ENCODE results near the gene C3orf62.

GRCh38 chr3:49277383-49277775 lies 347 bp upstream of the C3orf62 start:
- TF ChIP-seq CTCF (IDR thresholded peaks at IDR 0.05) = no peak
- TF ChIP-seq POLR2A (IDR thresholded peaks at IDR 0.05) = no peak

All from testis (tissue), 2 donors.